ENCODE measurements around the gene MYO3B. TPM values are rescaled to one million over a fixed set of nuclear protein-coding genes. Genes with fewer than 3 reads are reported as not detected.

Gene MYO3B
- total and polyA plus RNA-seq, 8 donors = 0.38 to 1.3 (median 0.52) TPM

DNA sequence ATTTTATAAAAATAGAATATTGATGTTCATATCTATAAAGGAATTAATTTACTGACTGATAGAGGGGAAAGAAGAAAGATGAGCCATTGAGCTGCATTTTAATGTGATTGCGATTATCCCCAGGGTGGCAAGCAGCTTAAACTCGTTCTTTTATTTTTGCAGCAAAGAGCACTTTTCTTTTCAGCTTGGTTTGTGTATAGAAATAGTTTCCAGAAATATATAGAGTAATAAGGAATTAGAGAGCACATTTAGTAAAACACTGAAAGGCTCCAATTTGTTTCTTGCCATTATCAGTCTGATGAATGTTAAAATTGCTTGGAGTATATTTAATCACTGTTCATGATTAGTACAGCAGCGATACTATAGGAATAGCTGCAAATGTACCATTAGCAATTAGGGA lies 119.5 kb downstream of the MYO3B start:
- intact Hi-C loops (cut with DNase I) = no loop called here
- H3K27ac ChIP-seq = no peak overlapping the region
- 86 to 90% methylated on average over 3 of the region's 3 CpGs for WGBS, 2 donors
- H3K9me3 ChIP-seq = no peaks in the 10 kb centered on the region
- DNase-seq (no peak), ATAC-seq (no peak), FAIRE-seq (no peak)
- no peak overlapping the region for H3K4me3 ChIP-seq
- no peaks in the 10 kb centered on the region for H3K27me3 ChIP-seq
- H3K36me3 ChIP-seq = no peaks in the 10 kb centered on the region
- H3K4me1 ChIP-seq = no peaks in the 10 kb centered on the region
- no peak for TF ChIP-seq CTCF (IDR thresholded peaks at IDR 0.05)

GRCh38 chr2:170298115-170298514 lies 120.2 kb downstream of the MYO3B start:
- TF ChIP-seq CTCF (IDR thresholded peaks at IDR 0.05) = no peak
- WGBS, 2 donors = 88 to 91% methylated on average over 1 of the region's 1 CpG
- Histone ChIP-seq H3K27me3 (no peaks in the 10 kb centered on the region), H3K9me3 (no peaks in the 10 kb centered on the region), H3K27ac (no peak overlapping the region), H3K36me3 (no peaks in the 10 kb centered on the region), H3K4me1 (no peaks in the 10 kb centered on the region), H3K4me3 (no peak overlapping the region)
- DNase-seq = no peak
- no peak for FAIRE-seq
- intact Hi-C loops (cut with DNase I) = no loop called here
- no peak for ATAC-seq

DNA sequence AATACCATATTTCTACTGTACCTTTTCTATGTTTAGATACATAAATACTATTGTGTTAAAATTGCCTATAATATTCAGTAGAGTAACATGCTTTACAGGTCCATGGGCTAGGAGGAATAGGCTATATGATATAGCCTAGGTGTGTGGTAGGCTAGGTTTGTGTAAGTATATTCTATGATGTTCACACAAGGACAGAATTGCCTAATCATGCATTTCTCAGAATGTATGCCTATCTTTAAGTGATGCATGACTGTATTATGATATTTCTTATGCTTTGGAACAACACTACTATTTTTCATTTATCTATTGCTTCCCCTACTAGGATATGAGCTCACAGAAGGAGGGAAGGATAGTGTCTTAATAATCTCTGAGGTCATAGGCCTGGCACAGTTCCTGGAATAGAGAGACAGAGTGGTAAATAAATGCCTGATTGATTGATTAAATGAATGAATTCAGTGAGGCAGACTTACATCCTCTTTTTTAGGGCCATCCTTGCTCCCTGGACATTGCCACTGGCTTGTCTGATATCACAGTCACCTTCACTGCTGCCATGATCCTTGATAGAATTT lies 121.0 kb downstream of the MYO3B start:
- Histone ChIP-seq H3K27me3 (no peaks in the 10 kb centered on the region), H3K4me1 (no peaks in the 10 kb centered on the region), H3K4me3 (no peak overlapping the region), H3K9me3 (no peaks in the 10 kb centered on the region), H3K27ac (no peak overlapping the region), H3K36me3 (no peaks in the 10 kb centered on the region)
- FAIRE-seq (no peak), ATAC-seq (no peak), DNase-seq (no peak)
- TF ChIP-seq CTCF (IDR thresholded peaks at IDR 0.05) = no peak
- intact Hi-C loops (cut with DNase I) = no loop called here

- H3K27ac ChIP-seq = no peak overlapping the region
- 75 to 93% methylated on average over 1 of the region's 1 CpG for WGBS, 2 donors
- DNase-seq = no peak
Measured at GRCh38 chr2:170300993-170301392, 123.0 kb downstream of the MYO3B start.

More at GRCh38 chr2:170300993-170301392, 123.0 kb downstream of the MYO3B start:
- TF ChIP-seq CTCF (IDR thresholded peaks at IDR 0.05) = no peak
- ATAC-seq = no peak
- no peaks in the 10 kb centered on the region for H3K27me3 ChIP-seq
- intact Hi-C loops (cut with DNase I) = no loop called here
- no peak for FAIRE-seq
- H3K4me3 ChIP-seq = no peak overlapping the region
- H3K4me1 ChIP-seq = no peaks in the 10 kb centered on the region
- H3K9me3 ChIP-seq = no peaks in the 10 kb centered on the region
- no peaks in the 10 kb centered on the region for H3K36me3 ChIP-seq

Measured in pancreas (tissue), 10 donors.